ENCODE results near the gene IPO9.
"Not testable (repeated sequence)": the region's sequence is repeated elsewhere in the genome, so short reads cannot be mapped to it uniquely, and the experiment has no call there.

The IPO9 gene

GRCh38 chr1:201889090-201889968, 60.4 kb downstream of the IPO9 start:
- DNase-seq = no peak

DNA sequence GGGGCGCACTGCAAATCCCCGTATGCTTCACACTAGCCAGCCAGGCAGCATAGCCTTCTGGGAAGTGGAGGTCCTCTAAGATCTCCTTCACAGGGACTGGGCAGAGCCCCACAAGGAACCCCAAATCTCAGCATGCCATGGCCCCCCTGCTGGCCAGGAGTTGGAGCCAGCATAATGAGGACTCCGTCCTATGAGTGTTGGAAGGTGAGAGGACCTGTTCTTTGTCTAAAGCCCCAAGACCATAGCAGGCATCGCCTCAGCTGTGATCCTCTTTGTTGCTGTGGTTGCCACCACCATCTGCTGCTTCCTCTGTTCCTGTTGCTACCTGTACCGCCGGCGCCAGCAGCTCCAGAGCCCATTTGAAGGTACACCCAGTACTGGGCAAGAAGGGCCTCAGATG, 61.3 kb downstream of the IPO9 start:
- no peak for DNase-seq

GRCh38 chr1:201890806-201891450, 62.0 kb downstream of the IPO9 start:
- no peak for DNase-seq

DNA sequence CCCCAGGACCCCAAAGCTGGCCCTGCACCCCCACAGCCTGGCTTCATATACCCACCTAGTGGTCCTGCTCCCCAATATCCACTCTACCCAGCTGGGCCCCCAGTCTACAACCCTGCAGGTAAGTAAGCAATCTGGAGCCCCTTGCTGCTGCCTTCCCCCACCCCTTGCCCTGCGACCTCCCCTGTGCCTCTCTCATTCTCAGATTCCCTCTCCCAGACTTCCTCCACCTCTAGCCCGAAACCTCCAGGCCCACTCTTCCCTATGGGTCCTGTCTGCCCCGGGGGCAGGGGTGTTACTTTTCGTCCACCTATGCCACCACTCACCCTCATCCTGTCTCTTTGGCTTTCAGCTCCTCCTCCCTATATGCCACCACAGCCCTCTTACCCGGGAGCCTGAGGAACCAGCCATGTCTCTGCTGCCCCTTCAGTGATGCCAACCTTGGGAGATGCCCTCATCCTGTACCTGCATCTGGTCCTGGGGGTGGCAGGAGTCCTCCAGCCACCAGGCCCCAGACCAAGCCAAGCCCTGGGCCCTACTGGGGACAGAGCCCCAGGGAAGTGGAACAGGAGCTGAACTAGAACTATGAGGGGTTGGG, 62.6 kb downstream of the IPO9 start:
- DNase-seq = no peak

GRCh38 chr1:201892211-201892610, 63.3 kb downstream of the IPO9 start:
- DNase-seq = no peak

GRCh38 chr1:201893431-201893830, 64.5 kb downstream of the IPO9 start:
- DNase-seq = no peak

DNA sequence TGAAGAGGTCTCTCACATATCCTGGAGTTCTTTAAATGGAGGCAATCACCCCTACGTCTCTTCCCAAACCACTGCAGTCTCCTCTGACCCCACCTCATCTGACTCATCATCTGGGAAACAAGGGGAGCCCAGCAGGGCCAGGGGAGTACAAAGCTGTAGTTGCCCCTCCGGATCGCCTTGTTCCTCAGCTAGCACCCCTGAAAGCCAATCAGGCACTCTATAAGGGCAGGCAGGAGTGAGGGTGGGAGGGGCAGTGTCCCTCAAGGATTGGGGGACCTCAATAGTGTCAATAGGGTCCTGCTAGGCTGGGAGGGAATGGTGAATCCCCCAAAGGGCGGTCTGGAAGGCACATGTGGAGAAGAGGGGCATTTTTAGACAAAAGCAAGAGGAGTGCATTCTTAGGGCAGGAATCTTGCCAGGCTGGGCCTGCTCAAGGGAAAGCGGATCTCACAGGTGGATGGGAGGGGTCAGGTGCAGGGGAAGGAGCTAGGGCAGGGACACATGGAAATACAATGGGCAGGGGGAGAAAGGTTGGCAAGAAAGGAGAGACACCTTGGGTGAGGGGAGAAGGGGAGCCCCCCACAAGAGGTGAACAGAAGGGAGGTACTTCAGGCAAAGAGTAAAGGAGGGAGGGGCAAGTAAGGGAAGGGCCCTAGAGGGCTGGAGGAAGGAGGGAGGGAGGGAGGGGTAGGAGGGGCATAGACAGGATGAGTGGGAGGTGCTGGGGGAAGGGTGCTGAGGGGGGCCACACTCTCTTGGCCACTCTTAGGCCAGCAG, 65.6 kb downstream of the IPO9 start:
- no peak for DNase-seq

DNA sequence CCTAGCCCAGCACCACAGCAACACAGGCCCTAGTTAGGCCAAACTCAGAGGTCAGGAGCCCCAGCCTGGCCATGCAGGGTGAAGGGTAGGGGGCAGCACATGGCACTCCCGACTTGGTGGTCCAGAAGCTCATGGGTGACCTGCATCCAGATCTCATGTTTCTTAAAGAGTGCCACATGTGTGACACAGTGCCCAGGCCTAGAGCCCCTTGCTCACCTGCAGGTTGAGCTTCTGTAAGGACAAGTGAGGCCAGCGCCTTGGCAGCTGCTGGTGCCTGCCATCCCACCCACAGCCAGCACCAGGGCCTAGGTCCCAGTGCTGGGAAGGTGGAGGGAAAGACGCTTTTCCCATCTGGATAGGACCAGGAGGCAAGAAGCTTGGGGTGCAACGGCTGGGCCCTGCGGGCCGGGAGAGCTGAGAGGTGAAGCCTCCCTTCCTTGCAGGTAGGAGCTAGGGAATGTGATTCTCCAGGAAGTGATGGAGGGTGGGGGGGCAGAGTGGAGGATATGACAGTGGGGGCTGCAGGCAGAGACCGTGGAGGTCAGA, 66.2 kb downstream of the IPO9 start:
- no peak for DNase-seq

- peak; percentile 74 to 75 for DNase-seq
These were observed 67.2 kb downstream of the IPO9 start for GRCh38 chr1:201895913-201896807.

DNA sequence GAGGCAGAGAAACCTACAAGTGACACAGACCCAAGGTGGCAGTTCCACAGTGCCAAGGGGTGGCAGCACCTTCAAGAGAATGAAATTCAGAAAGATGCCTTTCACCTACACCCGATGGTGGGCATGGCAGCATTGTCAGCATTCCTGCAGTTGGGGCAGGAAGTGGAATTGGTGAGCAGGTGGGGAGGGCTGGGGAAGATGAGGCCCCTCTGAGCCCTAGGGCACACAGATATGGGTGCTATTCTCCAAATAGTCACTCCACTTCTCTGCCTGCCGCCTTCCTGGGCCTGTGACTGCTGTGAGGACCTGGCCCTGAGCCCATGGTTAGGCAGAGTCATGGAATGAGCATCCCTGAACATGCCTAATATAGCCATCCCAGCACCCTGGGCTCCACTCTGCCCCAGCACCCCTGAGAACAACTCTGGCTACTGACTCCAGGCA, 68.0 kb downstream of the IPO9 start:
- DNase-seq = no peak

DNA sequence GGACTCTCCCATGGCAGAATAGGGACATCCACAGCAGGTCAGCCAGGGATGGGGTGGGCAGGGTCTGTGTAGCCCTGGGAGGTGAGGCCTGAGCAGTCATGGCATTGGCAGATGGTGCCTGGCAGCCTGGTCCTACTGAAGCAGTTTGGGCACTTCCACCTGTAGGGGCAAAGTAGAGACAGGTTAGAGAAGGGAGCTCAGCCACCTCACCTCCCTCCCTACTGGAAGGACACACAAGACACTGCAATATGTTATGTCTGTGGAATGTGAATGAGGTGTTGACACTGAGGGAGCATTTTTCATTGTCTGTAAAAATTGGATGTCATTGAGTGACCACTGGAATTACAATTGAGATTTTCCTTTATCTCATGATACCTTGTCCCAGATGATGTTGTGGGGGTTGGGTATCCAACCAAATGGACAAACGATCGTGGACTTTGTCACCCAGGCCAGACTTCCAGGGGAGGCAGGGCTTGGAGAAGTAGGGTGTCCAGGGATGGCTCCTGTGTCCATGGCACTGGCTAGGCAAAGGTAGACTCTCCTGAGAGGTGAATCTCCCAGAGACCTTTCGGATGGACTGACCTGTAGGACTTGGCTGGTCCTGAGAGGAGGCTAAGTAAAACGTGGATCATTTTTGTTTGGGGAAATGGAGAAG, 69.4 kb downstream of the IPO9 start:
- DNase-seq = no peak

DNA sequence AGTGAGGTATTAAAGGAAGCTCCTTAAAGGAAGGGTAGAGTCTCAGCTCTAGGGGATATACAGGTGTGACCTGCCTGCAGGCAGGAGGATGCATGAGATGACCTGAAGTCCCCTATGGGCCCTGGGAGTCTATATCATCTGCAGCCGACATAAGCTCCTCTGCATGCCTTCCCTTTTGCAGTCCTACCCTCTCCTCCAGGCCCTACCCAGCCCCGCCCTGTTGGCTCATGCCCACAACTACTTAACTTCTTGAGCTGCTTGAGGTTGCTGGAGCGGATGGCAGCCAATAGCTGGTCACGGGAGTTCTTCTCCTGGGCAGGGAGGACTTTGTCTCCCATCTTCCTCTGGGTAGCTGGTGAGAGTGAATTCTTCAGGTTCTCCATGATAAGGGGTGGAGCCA, 70.0 kb downstream of the IPO9 start:
- no peak for DNase-seq

GRCh38 chr1:201899683-201900429, 70.9 kb downstream of the IPO9 start:
- no peak for DNase-seq

- no peak for DNase-seq
These were observed 71.5 kb downstream of the IPO9 start for GRCh38 chr1:201900476-201900875.

- DNase-seq = not testable (repeated sequence)
These were observed 72.1 kb downstream of the IPO9 start for GRCh38 chr1:201901036-201901435.

DNA sequence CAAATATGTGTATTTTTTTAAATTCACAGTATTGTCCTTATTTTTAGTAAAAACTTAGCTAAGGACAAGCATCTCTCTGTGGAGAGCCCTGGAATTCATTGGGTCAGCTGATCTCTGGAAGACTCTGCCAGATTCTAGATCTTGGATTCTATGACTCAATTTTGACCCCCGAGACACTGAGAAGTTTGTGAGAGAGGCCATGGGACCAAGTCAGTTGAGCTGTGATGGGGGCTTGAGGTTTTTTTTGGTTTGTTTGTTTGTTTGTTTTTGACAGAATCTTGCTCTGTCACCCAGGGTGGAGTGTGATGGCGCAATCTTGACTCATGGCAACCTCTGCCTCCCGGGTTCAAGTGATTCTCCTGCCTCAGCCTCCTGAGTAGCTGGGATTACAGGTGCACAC, 73.2 kb downstream of the IPO9 start:
- no peak for DNase-seq

DNA sequence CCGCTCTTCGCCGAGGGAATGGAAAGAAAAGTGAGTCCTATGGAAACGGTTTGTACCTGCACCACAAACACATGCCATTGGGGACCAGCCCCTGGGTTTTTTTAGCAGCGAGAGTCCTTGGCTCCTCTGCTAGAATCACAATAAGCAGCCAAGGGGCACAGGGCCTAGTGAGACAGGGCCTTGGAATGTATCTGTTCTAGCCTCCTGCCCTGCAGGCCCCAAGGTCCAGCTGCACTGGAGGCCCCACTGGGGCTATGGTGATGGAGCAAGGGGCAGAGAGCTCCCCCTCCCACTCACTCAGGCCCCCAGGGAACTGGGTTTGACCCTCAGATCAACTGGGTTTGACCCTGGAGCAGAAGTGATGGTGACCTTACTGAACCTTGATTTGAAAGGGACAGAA, 74.2 kb downstream of the IPO9 start:
- no peak for DNase-seq

DNA sequence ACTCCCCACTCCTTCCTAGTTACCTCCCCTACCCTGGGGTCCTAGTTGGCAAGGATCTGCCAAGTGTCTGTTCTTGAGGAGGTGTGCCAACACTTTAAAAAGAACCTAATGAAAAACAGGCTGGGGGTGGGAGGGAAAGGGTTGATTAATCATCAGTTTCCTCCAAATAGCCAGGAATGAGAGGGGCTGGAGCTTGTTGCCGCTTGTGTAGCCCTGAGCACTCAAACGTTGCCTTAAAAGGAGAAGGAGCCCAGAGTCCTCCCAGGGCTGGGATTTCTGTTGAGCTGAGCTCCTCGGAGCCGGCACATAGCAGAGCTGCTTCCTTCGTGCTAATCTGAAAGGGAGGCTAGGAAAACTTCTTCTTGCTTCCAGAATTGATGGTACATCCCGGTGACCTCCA, 75.6 kb downstream of the IPO9 start:
- DNase-seq = no peak

DNA sequence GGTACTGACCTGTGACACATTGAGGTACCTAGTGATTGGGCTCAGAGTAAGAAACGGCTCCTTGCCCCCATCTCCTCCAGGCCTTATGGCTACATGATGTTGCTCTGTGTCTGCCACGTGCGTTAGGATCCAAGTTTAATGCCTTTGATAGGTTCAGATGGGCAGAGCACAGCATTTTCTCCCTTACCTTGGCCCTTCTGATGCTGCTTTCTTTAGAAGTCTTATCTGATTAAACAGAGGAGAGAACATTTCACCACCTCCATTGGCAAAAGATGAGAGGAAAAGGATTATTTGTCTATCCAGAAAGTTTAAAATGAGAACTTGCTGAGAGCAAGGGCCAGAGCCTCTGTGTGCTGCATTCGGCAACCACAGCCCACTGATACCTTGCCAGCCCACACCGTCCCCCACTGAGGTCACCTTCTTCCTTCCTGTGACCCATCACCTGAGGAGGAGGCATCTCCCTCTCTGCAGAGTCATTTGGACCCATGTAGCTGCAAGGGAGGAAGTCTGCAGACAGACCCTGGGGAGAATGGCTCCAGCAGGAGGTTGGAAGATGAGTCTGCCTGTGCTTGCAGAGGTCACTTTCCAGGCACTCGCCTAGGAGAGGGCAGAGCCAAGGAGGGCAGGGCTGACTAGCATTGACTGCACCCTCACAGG, 76.4 kb downstream of the IPO9 start:
- DNase-seq = no peak

- DNase-seq = no peak
These were observed 77.4 kb downstream of the IPO9 start for GRCh38 chr1:201906336-201906735.
